Osteocyte (in vitro differentiated cells): ENCODE results near the gene CYP4F8. TPM values are rescaled to one million over a fixed set of nuclear protein-coding genes. Genes with fewer than 3 reads are reported as not detected.

Source experiments
- DNase-seq: peaks from one replicate; pipeline ENCODE4 v3.0.0; 2021; ENCODE audit warnings: mixed read lengths; ENCODE audit not compliant: unreplicated experiment; ENCODE audit errors: extremely low spot score
- H3K27ac Mint-ChIP-seq: one replicate; pipeline ENCODE4 v1.8.0; 2021; ENCODE audit warnings: mild to moderate bottlenecking, mixed read lengths; ENCODE audit not compliant: unreplicated experiment
- H3K27me3 Mint-ChIP-seq: one replicate; pipeline ENCODE4 v1.8.0; 2021; ENCODE audit warnings: mixed read lengths; ENCODE audit not compliant: unreplicated experiment
- H3K36me3 Mint-ChIP-seq: one replicate; pipeline ENCODE4 v1.8.0; 2021; ENCODE audit warnings: mixed read lengths; ENCODE audit not compliant: unreplicated experiment
- H3K4me1 Mint-ChIP-seq: one replicate; pipeline ENCODE4 v1.8.0; 2021; ENCODE audit warnings: mixed read lengths; ENCODE audit not compliant: unreplicated experiment
- H3K4me3 Mint-ChIP-seq: one replicate; pipeline ENCODE4 v1.8.0; 2021; ENCODE audit warnings: mild to moderate bottlenecking, moderate library complexity, mixed read lengths; ENCODE audit not compliant: unreplicated experiment
- H3K9me3 Mint-ChIP-seq: one replicate; pipeline ENCODE4 v1.8.0; 2021; ENCODE audit warnings: mixed read lengths; ENCODE audit not compliant: unreplicated experiment
- CTCF ChIP-seq: fragments of 200-600 bp; sonication (generic); IDR thresholded peaks from 2 replicates; pipeline ENCODE4 v1.5.0; 2021; ENCODE audit warnings: antibody characterized with exemption, mild to moderate bottlenecking, moderate library complexity
- total RNA-seq: library from RNA; stranded (reverse); gene quantifications from 2 replicates; pipeline ENCODE4 v1.2.1, GENCODE V29; 2021

The CYP4F8 gene
- total RNA-seq, 1 donor from 2014 or later, result not detected

DNA sequence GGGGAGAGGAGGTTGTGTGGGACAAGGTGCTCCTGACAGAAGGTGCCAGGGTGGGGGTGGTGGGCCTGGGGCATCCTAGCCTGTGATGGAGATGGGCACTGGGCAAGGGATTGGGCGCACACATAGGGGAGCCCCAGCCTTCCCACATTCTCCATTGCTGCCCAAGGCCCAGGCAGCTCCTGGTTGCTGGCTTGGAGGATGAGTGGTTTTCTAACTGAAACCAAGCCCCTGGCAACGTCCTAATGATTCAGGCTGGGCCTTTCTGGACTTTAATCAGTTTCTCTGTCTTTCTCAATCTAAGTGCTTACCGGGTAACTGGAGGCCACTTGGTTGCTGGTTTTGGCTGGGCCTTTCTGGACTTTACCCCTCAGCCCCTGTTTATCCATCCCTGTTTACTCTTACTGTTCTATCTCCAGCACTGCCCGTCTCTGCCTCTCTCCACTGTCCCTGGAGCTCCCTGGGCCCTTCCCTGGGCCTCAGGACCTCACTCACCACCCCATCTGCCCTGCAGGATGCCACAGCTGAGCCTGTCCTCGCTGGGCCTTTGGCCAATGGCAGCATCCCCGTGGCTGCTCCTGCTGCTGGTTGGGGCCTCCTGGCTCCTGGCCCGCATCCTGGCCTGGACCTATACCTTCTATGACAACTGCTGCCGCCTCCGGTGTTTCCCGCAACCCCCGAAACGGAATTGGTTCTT lies 26.0 kb downstream of the CYP4F8 start:
- no peaks in the 10 kb centered on the region for H3K36me3 Mint-ChIP-seq
- H3K27me3 Mint-ChIP-seq, result no peaks in the 10 kb centered on the region
- H3K9me3 Mint-ChIP-seq, result peaks cover 29% of the 10 kb centered on the region
- DNase-seq, result peak; percentile 81
- H3K4me3 Mint-ChIP-seq, result no peak overlapping the region
- H3K27ac Mint-ChIP-seq, result no peak overlapping the region
- TF ChIP-seq CTCF, result no peak
- H3K4me1 Mint-ChIP-seq, result no peaks in the 10 kb centered on the region

DNA sequence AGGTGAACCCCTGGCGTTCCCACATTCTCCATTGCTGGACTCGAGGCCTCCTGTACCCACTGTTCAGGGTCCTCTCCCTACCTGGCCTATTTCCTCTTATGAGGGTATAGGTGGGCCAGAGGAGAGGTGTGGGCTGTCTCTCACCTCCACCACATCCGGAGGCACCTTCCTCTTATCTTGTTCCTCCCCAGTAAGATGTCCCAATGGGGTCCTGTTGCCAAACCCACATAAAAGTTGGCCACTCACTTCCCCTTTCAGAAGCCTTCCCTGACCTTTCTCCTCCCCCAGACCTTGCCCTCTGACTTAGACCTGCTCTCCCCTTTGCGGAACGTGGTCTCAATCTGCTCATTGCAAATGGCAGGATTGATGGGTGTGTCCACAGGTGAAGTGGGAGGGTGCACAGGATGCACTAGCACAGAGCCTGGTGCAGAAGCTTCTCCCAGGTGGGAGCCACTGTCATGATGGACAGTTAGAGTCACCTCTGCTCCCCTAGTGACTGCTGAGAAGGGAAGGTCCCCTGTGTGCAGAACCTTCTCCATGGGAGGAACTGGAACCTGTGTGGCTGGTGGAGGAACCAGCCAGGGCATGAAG lies 27.0 kb downstream of the CYP4F8 start:
- Mint-ChIP-seq H3K27ac (no peak overlapping the region), H3K36me3 (no peaks in the 10 kb centered on the region), H3K27me3 (no peaks in the 10 kb centered on the region), H3K4me3 (no peak overlapping the region), H3K9me3 (peaks cover 33% of the 10 kb centered on the region), H3K4me1 (no peaks in the 10 kb centered on the region)
- TF ChIP-seq CTCF, result no peak
- DNase-seq, result peak; percentile 60

DNA sequence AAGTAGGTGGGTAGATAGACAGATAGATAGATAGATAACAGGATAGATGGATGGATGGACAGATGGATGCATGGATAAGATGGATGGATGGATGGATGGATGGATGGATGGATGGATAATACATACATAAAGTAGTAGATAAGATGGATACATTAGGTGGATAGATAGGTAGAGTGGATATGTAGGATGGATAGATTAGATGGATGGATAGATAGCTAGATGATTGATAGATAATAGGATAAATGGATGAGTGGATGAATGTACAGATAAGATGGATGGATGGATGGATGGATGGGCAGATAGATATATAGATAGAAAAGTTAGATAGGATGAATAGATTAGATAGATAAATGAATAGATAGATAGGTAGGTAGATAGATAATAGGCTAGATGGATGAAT lies 27.8 kb downstream of the CYP4F8 start:
- Mint-ChIP-seq H3K9me3 (peaks cover 33% of the 10 kb centered on the region), H3K27me3 (no peaks in the 10 kb centered on the region), H3K36me3 (no peaks in the 10 kb centered on the region), H3K4me3 (no peak overlapping the region), H3K4me1 (no peaks in the 10 kb centered on the region), H3K27ac (no peak overlapping the region)
- no peak for TF ChIP-seq CTCF
- no peak for DNase-seq

DNA sequence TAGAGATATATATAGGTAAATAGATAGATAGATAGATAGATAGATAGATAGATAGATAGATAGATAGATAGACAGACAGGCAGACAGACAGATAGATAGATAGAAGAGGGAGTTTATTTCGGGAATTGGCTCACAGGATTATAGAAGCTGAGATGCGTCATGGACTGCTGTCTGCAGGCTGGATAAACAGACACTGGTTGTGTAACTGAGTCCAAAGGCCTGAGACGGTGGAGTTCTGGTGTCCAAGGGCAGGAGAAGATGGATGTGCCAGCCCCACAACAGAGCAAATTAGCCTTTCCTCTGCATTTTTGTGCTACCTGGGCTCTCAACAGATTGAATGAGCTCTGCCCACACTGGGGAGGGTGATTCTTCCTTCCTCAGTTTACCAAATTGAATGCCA lies 28.4 kb downstream of the CYP4F8 start:
- H3K27ac Mint-ChIP-seq, result no peak overlapping the region

More for the DNA sequence above, 28.4 kb downstream of the CYP4F8 start:
- Mint-ChIP-seq H3K4me1 (no peaks in the 10 kb centered on the region), H3K9me3 (peaks cover 33% of the 10 kb centered on the region), H3K27me3 (no peaks in the 10 kb centered on the region), H3K36me3 (no peaks in the 10 kb centered on the region), H3K4me3 (no peak overlapping the region)
- no peak for TF ChIP-seq CTCF
- peak; percentile 36 for DNase-seq
